Measurements from ENCODE around the gene ZNF836. TPM values are rescaled to one million over a fixed set of nuclear protein-coding genes. Genes with fewer than 3 reads are reported as not detected.

Gene ZNF836
- total and polyA plus RNA-seq, 2 donors (not counting 3 experiments of a cell fraction or from before 2014, with no cell fraction given): 2.1 to 9.3 TPM

DNA sequence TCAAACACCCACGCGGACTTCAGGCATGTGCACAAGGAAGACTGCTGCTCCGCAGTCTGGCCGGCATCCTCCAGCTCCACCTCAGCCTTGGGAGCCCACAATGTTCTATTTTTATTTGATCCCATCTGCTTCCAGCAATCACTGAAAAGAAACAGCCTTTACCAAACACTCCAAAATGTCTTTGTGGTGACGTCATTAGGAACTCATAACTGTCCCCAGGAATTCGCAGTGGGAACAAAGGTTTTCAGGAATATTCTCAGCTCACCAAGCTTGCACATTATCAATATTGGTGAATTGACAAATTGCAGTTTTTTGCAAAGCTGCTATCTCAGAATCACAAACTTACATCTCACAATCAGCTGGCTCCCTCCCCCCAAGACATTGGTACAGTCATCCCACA is 60.6 kb downstream of the ZNF836 start:
- intact Hi-C loops (cut with micrococcal nuclease) (no loop called here), dilution Hi-C loops (cut with MboI; ENCODE audit: extremely low pct_ligation_motif_present, low sequenced_read_pairs) (no loop called here)
- H3K27me3 ChIP-seq (ENCODE audit: control insufficient read depth in 2 of 2, insufficient read depth in 2 of 2, low read length in 2 of 2): no peaks in the 10 kb centered on the region
- peaks cover 0 to 2% of the 10 kb centered on the region in 2 experiments for H3K36me3 ChIP-seq (ENCODE audit: control insufficient read depth in 2 of 2, extremely low read depth in 1 of 2, insufficient read depth in 2 of 2, low read length in 2 of 2)
- H3K4me2 ChIP-seq (ENCODE audit: insufficient read depth, low read length): no peak overlapping the region
- peaks cover 25% of the 10 kb centered on the region for H3K9me3 ChIP-seq (replicated peaks; ENCODE audit: control insufficient read depth, insufficient read depth, low read length)
- no peak overlapping the region for H3K9ac ChIP-seq (replicated peaks; ENCODE audit: extremely low read depth, insufficient read depth, low read length)
- CTCF ChIA-PET: no interaction called here
- no peak for FAIRE-seq
- TF ChIP-seq, protein P1, sequence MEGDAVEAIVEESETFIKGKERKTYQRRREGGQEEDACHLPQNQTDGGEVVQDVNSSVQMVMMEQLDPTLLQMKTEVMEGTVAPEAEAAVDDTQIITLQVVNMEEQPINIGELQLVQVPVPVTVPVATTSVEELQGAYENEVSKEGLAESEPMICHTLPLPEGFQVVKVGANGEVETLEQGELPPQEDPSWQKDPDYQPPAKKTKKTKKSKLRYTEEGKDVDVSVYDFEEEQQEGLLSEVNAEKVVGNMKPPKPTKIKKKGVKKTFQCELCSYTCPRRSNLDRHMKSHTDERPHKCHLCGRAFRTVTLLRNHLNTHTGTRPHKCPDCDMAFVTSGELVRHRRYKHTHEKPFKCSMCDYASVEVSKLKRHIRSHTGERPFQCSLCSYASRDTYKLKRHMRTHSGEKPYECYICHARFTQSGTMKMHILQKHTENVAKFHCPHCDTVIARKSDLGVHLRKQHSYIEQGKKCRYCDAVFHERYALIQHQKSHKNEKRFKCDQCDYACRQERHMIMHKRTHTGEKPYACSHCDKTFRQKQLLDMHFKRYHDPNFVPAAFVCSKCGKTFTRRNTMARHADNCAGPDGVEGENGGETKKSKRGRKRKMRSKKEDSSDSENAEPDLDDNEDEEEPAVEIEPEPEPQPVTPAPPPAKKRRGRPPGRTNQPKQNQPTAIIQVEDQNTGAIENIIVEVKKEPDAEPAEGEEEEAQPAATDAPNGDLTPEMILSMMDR (IDR thresholded peaks at IDR 0.05; ENCODE audit: extremely low read depth in 1 of 2, insufficient read depth in 1 of 2, low read depth in 1 of 2, low read length in 2 of 2): no peak
- TF ChIP-seq JUN (IDR thresholded peaks at IDR 0.05; ENCODE audit: borderline replicate concordance, insufficient read depth, insufficient read length, low read depth) (no peak), EZH2 (IDR thresholded peaks at IDR 0.05; ENCODE audit: borderline replicate concordance, low read depth, low read length, severe bottlenecking) (no peak), POLR2A (IDR thresholded peaks at IDR 0.05; ENCODE audit: low read depth, low read length) (no peak), GATA2 (IDR thresholded peaks at IDR 0.05; ENCODE audit: insufficient read depth, insufficient read length, low read depth, low read length) (no peak), POLR2AphosphoS5 (IDR thresholded peaks at IDR 0.05; ENCODE audit: insufficient read depth, low read depth, low read length) (no peak), MYC (IDR thresholded peaks at IDR 0.05; ENCODE audit: low read depth, low read length) (no peak), FOS (IDR thresholded peaks at IDR 0.05; ENCODE audit: borderline replicate concordance, insufficient read depth, low read length) (no peak)
- TF ChIP-seq, protein P2, sequence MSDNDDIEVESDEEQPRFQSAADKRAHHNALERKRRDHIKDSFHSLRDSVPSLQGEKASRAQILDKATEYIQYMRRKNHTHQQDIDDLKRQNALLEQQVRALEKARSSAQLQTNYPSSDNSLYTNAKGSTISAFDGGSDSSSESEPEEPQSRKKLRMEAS (IDR thresholded peaks at IDR 0.05; ENCODE audit: insufficient read depth, insufficient read length): no peak
- no peak overlapping the region for H2AFZ ChIP-seq (ENCODE audit: low read depth, low read length)
- H3K27ac ChIP-seq (ENCODE audit: insufficient read depth, low read depth, low read length): no peak overlapping the region
- POLR2A ChIA-PET: no interaction called here
- no peaks in the 10 kb centered on the region for H3K4me1 ChIP-seq (ENCODE audit: control insufficient read depth, extremely low read depth, insufficient read depth, low read length)
- no peaks in the 10 kb centered on the region for H3K9me1 ChIP-seq (replicated peaks; ENCODE audit: control insufficient read depth, extremely low read depth, insufficient read depth, low read length)
- DNase-seq (ENCODE audit: low read depth, low spot score): no peak
- H3K4me3 ChIP-seq (replicated peaks in 1 of 3; ENCODE audit: insufficient read depth in 1 of 3, low read depth in 1 of 3, low read length in 3 of 3): no peak overlapping the region
- H4K20me1 ChIP-seq (replicated peaks; ENCODE audit: control insufficient read depth, extremely low read depth, insufficient read depth, low read length): no peaks in the 10 kb centered on the region
- BruUV-seq (replicated peaks): no TSS peak
- no peaks in the 10 kb centered on the region for H3K79me2 ChIP-seq (ENCODE audit: control insufficient read depth, insufficient read depth, low read length)

Small RNAs within 50 kb of the gene (small RNA-seq; reads per million reads assigned to genes)
- gene RPL37P23 (ENCODE audit: insufficient read depth, insufficient read length, low read depth, low replicate concordance): not detected

Other genes starting within 250 kb of the ZNF836 start
- gene ZNF613, start 244.1 kb downstream of the ZNF836 start, total RNA-seq: 4.4 and 6.5 TPM in 2 replicates
- 1.7 and 2.1 TPM in 2 replicates for gene ZNF613, start 244.1 kb downstream of the ZNF836 start, polyA plus RNA-seq
- 8.4 and 9.8 TPM in 2 replicates for gene ZNF350, start 184.8 kb downstream of the ZNF836 start, total RNA-seq
- gene ZNF350, start 184.8 kb downstream of the ZNF836 start, polyA plus RNA-seq: 2.1 and 2.6 TPM in 2 replicates
- 4.5 and 5.1 TPM in 2 replicates for gene ZNF615, start 163.4 kb downstream of the ZNF836 start, total RNA-seq
- gene ZNF615, start 163.4 kb downstream of the ZNF836 start, polyA plus RNA-seq: 1.4 TPM in 2 replicates
- 5.6 and 7.8 TPM in 2 replicates for gene ZNF614, start 143.2 kb downstream of the ZNF836 start, total RNA-seq
- gene ZNF614, start 143.2 kb downstream of the ZNF836 start, polyA plus RNA-seq: 2.1 and 2.5 TPM in 2 replicates
- 8.9 and 10.9 TPM in 2 replicates for gene ZNF432, start 122.8 kb downstream of the ZNF836 start, total RNA-seq
- gene ZNF432, start 122.8 kb downstream of the ZNF836 start, polyA plus RNA-seq: 3.5 TPM in 2 replicates
- 17.7 and 18.6 TPM in 2 replicates for gene ZNF841, start 75.9 kb downstream of the ZNF836 start, total RNA-seq
- gene ZNF841, start 75.9 kb downstream of the ZNF836 start, polyA plus RNA-seq: 5.2 and 5.5 TPM in 2 replicates
- gene ZNF616, start 31.7 kb downstream of the ZNF836 start, total RNA-seq: 8.7 and 9.1 TPM in 2 replicates
- 1.1 and 1.7 TPM in 2 replicates for gene ZNF616, start 31.7 kb downstream of the ZNF836 start, polyA plus RNA-seq
- 253 and 257 TPM in 2 replicates for gene PPP2R1A, start 18.4 kb upstream of the ZNF836 start, total RNA-seq
- 216 and 221 TPM in 2 replicates for gene PPP2R1A, start 18.4 kb upstream of the ZNF836 start, polyA plus RNA-seq
- gene ZNF766, start 98.0 kb upstream of the ZNF836 start, total RNA-seq: 8.9 and 9.1 TPM in 2 replicates
- 1.8 and 2.9 TPM in 2 replicates for gene ZNF766, start 98.0 kb upstream of the ZNF836 start, polyA plus RNA-seq
- 9.2 and 10.0 TPM in 2 replicates for gene ZNF480, start 125.5 kb upstream of the ZNF836 start, total RNA-seq
- gene ZNF480, start 125.5 kb upstream of the ZNF836 start, polyA plus RNA-seq: 2.0 and 3.6 TPM in 2 replicates
- gene ZNF610, start 164.6 kb upstream of the ZNF836 start, total RNA-seq: 0.97 and 1.1 TPM in 2 replicates
- 1.3 and 1.7 TPM in 2 replicates for gene ZNF610, start 164.6 kb upstream of the ZNF836 start, polyA plus RNA-seq
- gene ZNF880, start 198.3 kb upstream of the ZNF836 start, total RNA-seq: 7.9 and 11.0 TPM in 2 replicates
- 8.3 and 10.7 TPM in 2 replicates for gene ZNF880, start 198.3 kb upstream of the ZNF836 start, polyA plus RNA-seq
- 11.3 and 16.1 TPM in 2 replicates for gene ZNF528, start 226.2 kb upstream of the ZNF836 start, total RNA-seq
- gene ZNF528, start 226.2 kb upstream of the ZNF836 start, polyA plus RNA-seq: 5.3 and 6.2 TPM in 2 replicates

Measured in endothelial cell of umbilical vein (primary cell).